Neural cell (in vitro differentiated cells): ENCODE measurements around the gene ADORA1. TPM values are rescaled to one million over a fixed set of nuclear protein-coding genes. Genes with fewer than 3 reads are reported as not detected.

Source experiments
- H2AFZ ChIP-seq: fragments of 200-600, 300-800 bp; sonication (generic), shearing (Covaris generic); 2 replicates; pipeline ENCODE4 v1.6.0; 2014; ENCODE audit warnings: low read depth, mild to moderate bottlenecking, antibody characterized with exemption, low read length, moderate library complexity
- H3F3A ChIP-seq: fragments of 200-600 bp; shearing (Covaris generic); 2 replicates; pipeline ENCODE4 v1.6.1; 2016; ENCODE audit warnings: mild to moderate bottlenecking, moderate library complexity, mixed read lengths, antibody characterized with exemption, low read length; ENCODE audit not compliant: insufficient read depth, poor library complexity, severe bottlenecking
- H3K27ac ChIP-seq: fragments of 200-600, 300-800 bp; sonication (generic), shearing (Covaris generic); 2 replicates; pipeline ENCODE4 v1.5.1; 2014; ENCODE audit warnings: mild to moderate bottlenecking, low read length, moderate library complexity
- H3K27me3 ChIP-seq: fragments of 300-800, 200-600 bp; sonication (generic), shearing (Covaris generic); 2 replicates; pipeline ENCODE4 v1.6.0; 2014; ENCODE audit warnings: mild to moderate bottlenecking, low read depth, low read length, moderate library complexity; ENCODE audit not compliant: insufficient read depth
- H3K36me3 ChIP-seq: fragments of 300-800, 200-600 bp; sonication (generic), shearing (Covaris generic); 2 replicates; pipeline ENCODE4 v1.5.1; 2014; ENCODE audit warnings: mild to moderate bottlenecking, antibody characterized with exemption, low read length, moderate library complexity; ENCODE audit not compliant: insufficient read depth
- H3K4me2 ChIP-seq: fragments of 300-800, 200-600 bp; sonication (generic), shearing (Covaris generic); 2 replicates; pipeline ENCODE4 v1.6.0; 2014; ENCODE audit warnings: mild to moderate bottlenecking, low read length
- H3K4me3 ChIP-seq: fragments of 300-800, 200-600 bp; sonication (generic), shearing (Covaris generic); 2 replicates; pipeline ENCODE4 v1.5.1; 2014; ENCODE audit warnings: mild to moderate bottlenecking, low read length, moderate library complexity
- H3K79me2 ChIP-seq: fragments of 200-600 bp; shearing (Covaris generic); replicated peaks from 2 replicates; pipeline ENCODE4 v1.6.0; 2014; ENCODE audit warnings: mild to moderate bottlenecking, low read length, moderate library complexity; ENCODE audit not compliant: insufficient read depth
- H3K9ac ChIP-seq: fragments of 300-800, 200-600 bp; sonication (generic), shearing (Covaris generic); 2 replicates; pipeline ENCODE4 v1.6.1; 2016; ENCODE audit warnings: mild to moderate bottlenecking, low read length, mixed read lengths
- H3K9me2 ChIP-seq: fragments of 200-600 bp; shearing (Covaris generic); 2 replicates; pipeline ENCODE4 v1.6.1; 2016; ENCODE audit warnings: mild to moderate bottlenecking, low read length, mixed read lengths; ENCODE audit not compliant: insufficient read depth
- H3K9me3 ChIP-seq: fragments of 200-600, 300-800 bp; sonication (generic), shearing (Covaris generic); 2 replicates; pipeline ENCODE4 v1.6.1; 2016; ENCODE audit warnings: mild to moderate bottlenecking, mixed run types, low read length, moderate library complexity, mixed read lengths
- H4K20me1 ChIP-seq: fragments of 200-600 bp; shearing (Covaris generic); 2 replicates; pipeline ENCODE4 v1.6.1; 2016; ENCODE audit warnings: mild to moderate bottlenecking, mixed run types; ENCODE audit not compliant: insufficient read depth
- CTCF ChIP-seq: fragments of 450-650 bp; IDR thresholded peaks from 2 replicates; pipeline ENCODE4 v1.5.1; 2014; ENCODE audit warnings: antibody characterized with exemption, mild to moderate bottlenecking, moderate library complexity; ENCODE audit not compliant: poor library complexity, severe bottlenecking
- EP300 ChIP-seq: fragments of 450-650 bp; conservative IDR thresholded peaks from 2 replicates; pipeline ENCODE4 v1.6.1; 2014; ENCODE audit warnings: antibody characterized with exemption, mild to moderate bottlenecking, moderate library complexity; ENCODE audit not compliant: poor library complexity, severe bottlenecking
- EZH2 ChIP-seq: fragments of 200-600, 300-800 bp; shearing (Covaris generic), sonication (generic); IDR thresholded peaks from 2 replicates; pipeline ENCODE4 v1.6.1; 2014; ENCODE audit warnings: antibody characterized with exemption, low read length, borderline replicate concordance, mild to moderate bottlenecking; ENCODE audit not compliant: insufficient read depth, poor library complexity, severe bottlenecking
- MXI1 ChIP-seq: fragments of 450-650 bp; conservative IDR thresholded peaks from 2 replicates; pipeline ENCODE4 v1.6.1; 2014; ENCODE audit warnings: antibody characterized with exemption, mild to moderate bottlenecking; ENCODE audit not compliant: poor library complexity, severe bottlenecking
- POLR2AphosphoS5 ChIP-seq: IDR thresholded peaks from 2 replicates; pipeline ENCODE4 v1.6.1; 2012
- RAD21 ChIP-seq: fragments of 450-650 bp; conservative IDR thresholded peaks from 2 replicates; pipeline ENCODE4 v1.6.1; 2014; ENCODE audit warnings: antibody characterized with exemption, mild to moderate bottlenecking, moderate library complexity
- REST ChIP-seq: IDR thresholded peaks from 2 replicates; pipeline ENCODE4 v1.6.1; 2012; ENCODE audit warnings: borderline replicate concordance
- SMC3 ChIP-seq: fragments of 450-650 bp; conservative IDR thresholded peaks from 2 replicates; pipeline ENCODE4 v1.6.1; 2014; ENCODE audit warnings: antibody characterized with exemption, mild to moderate bottlenecking, moderate library complexity; ENCODE audit not compliant: poor library complexity
- TAF1 ChIP-seq: IDR thresholded peaks from 2 replicates; pipeline ENCODE4 v1.6.1; 2012; ENCODE audit warnings: low read depth
- polyA plus RNA-seq: library from polyadenylated mRNA; depleted of rRNA; stranded (reverse); fragments of >200 nt; gene quantifications from 2 replicates; pipeline ENCODE4 v1.2.3, GENCODE V29; 2014

The ADORA1 gene
- polyA plus RNA-seq, 1 donor from 2014 or later = 7.2 TPM

- TF ChIP-seq EP300 (no peak), REST (no peak), MXI1 (no peak), RAD21 (no peak), EZH2 (no peak)
- Histone ChIP-seq H4K20me1 (no peaks in the 10 kb centered on the region), H3K4me3 (no peak overlapping the region), H3K9ac (no peak overlapping the region), H3K9me3 (peaks cover 6% of the 10 kb centered on the region), H3F3A (no peaks in the 10 kb centered on the region), H3K27ac (no peak overlapping the region), H3K36me3 (no peaks in the 10 kb centered on the region), H2AFZ (no peak overlapping the region), H3K27me3 (no peaks in the 10 kb centered on the region), H3K9me2 (no peaks in the 10 kb centered on the region), H3K79me2 (no peaks in the 10 kb centered on the region), H3K4me2 (no peak overlapping the region)
Observed at GRCh38 chr1:203098445-203098844, 29.1 kb upstream of the ADORA1 start.

- no peaks in the 10 kb centered on the region for H4K20me1 ChIP-seq
- H3K27ac ChIP-seq = no peak overlapping the region
Observed at GRCh38 chr1:203098914-203099520, 28.5 kb upstream of the ADORA1 start.

More at GRCh38 chr1:203098914-203099520, 28.5 kb upstream of the ADORA1 start:
- no peaks in the 10 kb centered on the region for H3F3A ChIP-seq
- peaks cover 6% of the 10 kb centered on the region for H3K9me3 ChIP-seq
- no peak overlapping the region for H3K9ac ChIP-seq
- no peaks in the 10 kb centered on the region for H3K9me2 ChIP-seq
- TF ChIP-seq SMC3 (no peak), CTCF (no peak), TAF1 (no peak), EP300 (no peak), EZH2 (no peak), RAD21 (no peak), POLR2AphosphoS5 (no peak), MXI1 (no peak), REST (no peak)
- H3K79me2 ChIP-seq = no peaks in the 10 kb centered on the region
- no peak overlapping the region for H3K4me2 ChIP-seq
- no peak overlapping the region for H3K4me3 ChIP-seq
- H3K27me3 ChIP-seq = no peaks in the 10 kb centered on the region
- H3K36me3 ChIP-seq = no peaks in the 10 kb centered on the region
- no peak overlapping the region for H2AFZ ChIP-seq
